ENCODE data around the gene MYH10.

Gene MYH10

GRCh38 chr17:8447799-8448198 lies 182.7 kb downstream of the MYH10 start:
- no peak overlapping the region for H3K27ac ChIP-seq (ENCODE audit: low read depth, low read length)
- no peak overlapping the region for H3K4me3 ChIP-seq (ENCODE audit: low read length)
- no peaks in the 10 kb centered on the region; the same call in 1 of the 2 replicates for H4K20me1 ChIP-seq (ENCODE audit: control insufficient read depth, insufficient read depth, low read depth, low read length)
- no peak overlapping the region for H3K4me2 ChIP-seq (ENCODE audit: low read length)
- peaks cover 17% of the 10 kb centered on the region for H3K79me2 ChIP-seq (ENCODE audit: control insufficient read depth, low read length)
- H3K4me1 ChIP-seq (ENCODE audit: control insufficient read depth, low read length): no peaks in the 10 kb centered on the region
- no peaks in the 10 kb centered on the region for H3K9me3 ChIP-seq (ENCODE audit: control insufficient read depth, insufficient read depth, low read length)
- no peaks in the 10 kb centered on the region for H3K27me3 ChIP-seq (ENCODE audit: control insufficient read depth, low read length)
- no peak for TF ChIP-seq EZH2phosphoT487 (IDR thresholded peaks at IDR 0.05; ENCODE audit: borderline replicate concordance, low read length)
- no peak for TF ChIP-seq CTCF (IDR thresholded peaks at IDR 0.05; ENCODE audit: low read depth, low read length, poor library complexity, severe bottlenecking)
- H3F3A ChIP-seq (ENCODE audit: control insufficient read depth, insufficient read depth): no peaks in the 10 kb centered on the region
- peaks cover 78% of the 10 kb centered on the region for H3K36me3 ChIP-seq (ENCODE audit: control insufficient read depth, low read length)
- H3K9me2 ChIP-seq (replicated peaks; ENCODE audit: control insufficient read depth, low read length): no peaks in the 10 kb centered on the region

GRCh38 chr17:8445536-8445935 lies 185.0 kb downstream of the MYH10 start:
- peaks cover 10% of the 10 kb centered on the region for H3K4me1 ChIP-seq (ENCODE audit: control insufficient read depth, low read length)
- no peak overlapping the region for H3K4me3 ChIP-seq (ENCODE audit: low read length)
- H3K9me2 ChIP-seq (replicated peaks; ENCODE audit: control insufficient read depth, low read length): no peaks in the 10 kb centered on the region
- H3K36me3 ChIP-seq (ENCODE audit: control insufficient read depth, low read length): peaks cover 61% of the 10 kb centered on the region
- H3F3A ChIP-seq (ENCODE audit: control insufficient read depth, insufficient read depth): no peaks in the 10 kb centered on the region
- no peak overlapping the region for H3K4me2 ChIP-seq (ENCODE audit: low read length)
- no peaks in the 10 kb centered on the region; the same call in 1 of the 2 replicates for H4K20me1 ChIP-seq (ENCODE audit: control insufficient read depth, insufficient read depth, low read depth, low read length)
- H3K79me2 ChIP-seq (ENCODE audit: control insufficient read depth, low read length): peaks cover 37% of the 10 kb centered on the region
- H3K27me3 ChIP-seq (ENCODE audit: control insufficient read depth, low read length): no peaks in the 10 kb centered on the region
- TF ChIP-seq CTCF (IDR thresholded peaks at IDR 0.05; ENCODE audit: low read depth, low read length, poor library complexity, severe bottlenecking) (no peak), EZH2phosphoT487 (IDR thresholded peaks at IDR 0.05; ENCODE audit: borderline replicate concordance, low read length) (no peak)
- no peaks in the 10 kb centered on the region for H3K9me3 ChIP-seq (ENCODE audit: control insufficient read depth, insufficient read depth, low read length)
- no peak overlapping the region for H3K27ac ChIP-seq (ENCODE audit: low read depth, low read length)

DNA sequence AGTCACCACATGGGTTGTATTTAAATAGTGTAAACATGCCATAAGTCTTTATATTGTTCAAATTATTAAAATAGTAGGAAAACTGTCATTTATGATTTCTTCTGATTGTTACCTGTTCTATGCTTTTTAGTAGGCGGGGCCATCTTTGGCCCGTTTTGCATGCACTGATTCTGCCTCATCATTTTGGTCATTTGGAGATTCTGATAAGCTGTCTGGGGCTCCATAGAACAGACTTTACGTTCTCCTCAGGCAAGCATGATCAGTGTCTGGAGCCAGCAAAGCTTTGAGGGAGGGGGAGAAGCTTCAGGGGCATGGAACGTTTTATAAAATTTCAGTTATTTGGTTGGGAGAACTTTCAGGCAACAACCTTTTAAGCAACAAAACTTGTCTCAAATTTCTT lies 186.0 kb downstream of the MYH10 start:
- Histone ChIP-seq H3K9me3 (ENCODE audit: control insufficient read depth, insufficient read depth, low read length) (no peaks in the 10 kb centered on the region), H3K4me1 (ENCODE audit: control insufficient read depth, low read length) (peaks cover 10% of the 10 kb centered on the region), H3K27me3 (ENCODE audit: control insufficient read depth, low read length) (no peaks in the 10 kb centered on the region), H3F3A (ENCODE audit: control insufficient read depth, insufficient read depth) (no peaks in the 10 kb centered on the region), H3K79me2 (ENCODE audit: control insufficient read depth, low read length) (peaks cover 48% of the 10 kb centered on the region), H3K4me2 (ENCODE audit: low read length) (no peak overlapping the region), H3K9me2 (replicated peaks; ENCODE audit: control insufficient read depth, low read length) (no peaks in the 10 kb centered on the region), H3K27ac (ENCODE audit: low read depth, low read length) (no peak overlapping the region), H3K36me3 (ENCODE audit: control insufficient read depth, low read length) (peaks cover 57% of the 10 kb centered on the region), H4K20me1 (ENCODE audit: control insufficient read depth, insufficient read depth, low read depth, low read length) (peaks cover 3% of the 10 kb centered on the region; the same call in 1 of the 2 replicates), H3K4me3 (ENCODE audit: low read length) (no peak overlapping the region)
- TF ChIP-seq EZH2phosphoT487 (IDR thresholded peaks at IDR 0.05; ENCODE audit: borderline replicate concordance, low read length) (no peak), CTCF (IDR thresholded peaks at IDR 0.05; ENCODE audit: low read depth, low read length, poor library complexity, severe bottlenecking) (no peak)
